ENCODE measurements around the gene PTPN6.

DNA sequence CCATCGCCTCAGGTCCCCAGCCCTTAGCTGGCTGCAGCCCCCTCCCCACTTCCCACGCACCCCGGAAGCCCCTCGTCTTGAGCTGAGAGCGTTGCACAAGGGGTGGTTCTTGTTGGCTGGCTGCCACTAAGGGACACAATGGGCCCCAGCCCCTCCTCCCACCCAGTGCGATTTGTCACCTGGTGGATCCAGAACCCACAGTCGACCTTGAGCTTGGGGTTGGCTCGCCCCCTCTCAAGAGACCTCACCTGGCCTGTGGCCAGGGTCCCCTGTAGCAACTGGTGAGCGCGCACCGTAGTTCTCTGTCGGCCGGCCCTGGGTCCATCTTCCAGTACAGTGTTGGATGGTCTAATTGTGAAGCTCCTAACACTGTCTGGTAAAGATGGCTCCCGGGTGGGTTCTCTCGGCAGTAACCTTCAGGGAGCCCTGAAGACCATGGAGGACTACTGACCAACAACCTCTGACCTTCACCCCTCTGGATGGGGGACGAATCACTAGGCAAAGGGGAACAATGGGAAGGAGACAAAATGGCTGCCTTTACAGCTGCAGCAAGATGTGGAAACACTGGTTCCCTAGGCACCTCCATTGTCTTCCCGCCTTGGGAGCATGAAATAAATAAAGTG lies 12.7 kb downstream of the PTPN6 start:
- TF ChIP-seq EZH2phosphoT487 (IDR thresholded peaks at IDR 0.05; ENCODE audit: borderline replicate concordance, low read depth, low read length), result no peak
- no peak for TF ChIP-seq CTCF (conservative IDR thresholded peaks at IDR 0.05; ENCODE audit: low read length)
